Ectodermal cell (in vitro differentiated cells): ENCODE results near the gene ITPR2.
"Not testable (repeated sequence)": the region's sequence is repeated elsewhere in the genome, so short reads cannot be mapped to it uniquely, and the experiment has no call there.

Experiments
- H3K27ac ChIP-seq: 2 replicates; pipeline ENCODE4 v1.7.0; 2013; ENCODE audit warnings: mild to moderate bottlenecking, low read depth, low read length; ENCODE audit not compliant: insufficient read depth, poor library complexity, severe bottlenecking
- H3K27me3 ChIP-seq: 2 replicates; pipeline ENCODE4 v1.7.0; 2013; ENCODE audit warnings: mild to moderate bottlenecking, low read length; ENCODE audit not compliant: insufficient read depth, control insufficient read depth, poor library complexity, severe bottlenecking
- H3K36me3 ChIP-seq: one replicate; pipeline ENCODE4 v1.7.0; 2013; ENCODE audit warnings: low read length; ENCODE audit not compliant: control insufficient read depth, insufficient read depth
- H3K4me1 ChIP-seq: one replicate; pipeline ENCODE4 v1.7.0; 2013; ENCODE audit warnings: low read length; ENCODE audit not compliant: control insufficient read depth, insufficient read depth
- H3K4me3 ChIP-seq: 2 replicates; pipeline ENCODE4 v1.7.0; 2013; ENCODE audit warnings: low read depth, low read length, control low read depth; ENCODE audit not compliant: insufficient read depth
- H3K9me3 ChIP-seq: 2 replicates; pipeline ENCODE4 v1.7.0; 2013; ENCODE audit warnings: mild to moderate bottlenecking, low read length, moderate library complexity; ENCODE audit not compliant: control insufficient read depth
- WGBS, 2 experiments: methylation state at CpG; one replicate each; pipeline ENCODE4 v1.1.7; 2013; ENCODE audit warnings: missing lambda C conversion rate in 2 of 2; 5-methylcytosine and 5-hydroxymethylcytosine counted together

Gene ITPR2

GRCh38 chr12:26868447-26869103, 35.6 kb upstream of the ITPR2 start:
- WGBS, 2 experiments = 85 to 88% methylated on average over 3 of the region's 3 CpGs
- Histone ChIP-seq H3K27me3 (no peaks in the 10 kb centered on the region), H3K4me3 (no peak overlapping the region), H3K27ac (no peak overlapping the region), H3K4me1 (no peaks in the 10 kb centered on the region), H3K36me3 (no peaks in the 10 kb centered on the region), H3K9me3 (no peaks in the 10 kb centered on the region)

DNA sequence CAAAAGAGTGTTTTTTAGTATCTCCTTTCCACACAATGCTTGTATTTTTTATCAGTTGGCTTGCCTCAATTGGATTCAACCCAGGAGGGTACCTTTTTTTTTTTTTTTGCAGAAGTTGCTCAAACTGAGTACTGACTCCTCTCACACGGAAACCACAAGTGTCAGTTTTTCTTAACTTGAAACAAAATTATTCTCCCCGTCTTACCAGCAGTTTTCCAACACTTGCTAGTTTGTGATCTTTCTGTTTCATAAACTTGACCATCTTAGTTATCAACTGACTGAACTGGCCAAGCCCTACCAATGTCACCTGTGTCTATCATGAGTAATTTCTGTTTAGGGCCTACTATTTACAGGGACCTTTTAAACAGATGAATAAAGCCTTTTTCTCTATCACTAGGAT, 34.1 kb upstream of the ITPR2 start:
- H3K4me3 ChIP-seq = no peak overlapping the region
- H3K27me3 ChIP-seq = no peaks in the 10 kb centered on the region
- WGBS, 2 experiments = 87 to 90% methylated on average over 2 of the region's 2 CpGs
- H3K27ac ChIP-seq = no peak overlapping the region
- H3K4me1 ChIP-seq = no peaks in the 10 kb centered on the region
- no peaks in the 10 kb centered on the region for H3K36me3 ChIP-seq
- no peaks in the 10 kb centered on the region for H3K9me3 ChIP-seq

DNA sequence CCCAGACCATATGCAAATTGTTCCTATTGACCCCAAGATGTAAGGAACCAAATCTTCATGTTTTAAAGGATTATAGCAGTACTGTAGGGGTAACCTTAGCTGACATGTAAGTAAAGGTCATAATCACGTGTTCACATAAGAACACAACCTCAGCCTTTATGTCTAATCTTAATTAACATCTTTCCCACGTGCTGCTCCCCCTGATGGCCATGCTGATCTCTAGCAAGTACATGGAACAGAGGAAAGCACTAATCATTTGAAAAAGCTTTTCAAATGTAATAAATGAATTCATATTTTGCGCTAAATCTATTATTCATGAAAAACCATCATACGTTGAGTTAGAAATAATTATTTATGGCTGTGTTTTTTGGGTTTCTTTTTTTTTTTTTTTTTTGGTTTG, 30.5 kb upstream of the ITPR2 start:
- WGBS, 2 experiments = 37 to 75% methylated on average over 2 to 4 of the region's 4 CpGs
- Histone ChIP-seq H3K4me3 (no peak overlapping the region), H3K9me3 (no peaks in the 10 kb centered on the region), H3K4me1 (no peaks in the 10 kb centered on the region), H3K27me3 (no peaks in the 10 kb centered on the region), H3K36me3 (no peaks in the 10 kb centered on the region), H3K27ac (no peak overlapping the region)

- H3K9me3 ChIP-seq, H3K4me1 ChIP-seq, H3K27me3 ChIP-seq, H3K4me3 ChIP-seq, H3K36me3 ChIP-seq, H3K27ac ChIP-seq: not testable (repeated sequence)
- 87 to 98% methylated on average over 3 of the region's 3 CpGs for WGBS, 2 experiments
Measured at GRCh38 chr12:26862787-26863186, 29.8 kb upstream of the ITPR2 start.

- Histone ChIP-seq H3K36me3 (no peaks in the 10 kb centered on the region), H3K4me3 (no peak overlapping the region), H3K4me1 (no peaks in the 10 kb centered on the region), H3K9me3 (no peaks in the 10 kb centered on the region), H3K27ac (no peak overlapping the region), H3K27me3 (no peaks in the 10 kb centered on the region)
- WGBS, 2 experiments = 92% methylated on average over 1 of the region's 1 CpG; no CpG with 5 or more reads in 1 of the 2 experiments
Measured at GRCh38 chr12:26861690-26862089, 28.7 kb upstream of the ITPR2 start.

- Histone ChIP-seq H3K4me1 (no peaks in the 10 kb centered on the region), H3K27ac (no peak overlapping the region), H3K36me3 (no peaks in the 10 kb centered on the region), H3K27me3 (no peaks in the 10 kb centered on the region), H3K9me3 (no peaks in the 10 kb centered on the region), H3K4me3 (no peak overlapping the region)
- WGBS, 2 experiments = 75 to 77% methylated on average over 6 of the region's 6 CpGs
Measured at GRCh38 chr12:26857465-26858176, 24.6 kb upstream of the ITPR2 start.

GRCh38 chr12:26855337-26855736, 22.3 kb upstream of the ITPR2 start:
- H3K27me3 ChIP-seq = no peaks in the 10 kb centered on the region
- no peak overlapping the region for H3K4me3 ChIP-seq
- H3K4me1 ChIP-seq = no peaks in the 10 kb centered on the region
- no peaks in the 10 kb centered on the region for H3K36me3 ChIP-seq
- no peaks in the 10 kb centered on the region for H3K9me3 ChIP-seq
- H3K27ac ChIP-seq = no peak overlapping the region
- WGBS, 2 experiments = 77 to 85% methylated on average over 1 of the region's 1 CpG

GRCh38 chr12:26854031-26854390, 21.0 kb upstream of the ITPR2 start:
- Histone ChIP-seq H3K4me3 (no peak overlapping the region), H3K27ac (no peak overlapping the region), H3K27me3 (no peaks in the 10 kb centered on the region), H3K36me3 (no peaks in the 10 kb centered on the region), H3K9me3 (no peaks in the 10 kb centered on the region), H3K4me1 (no peaks in the 10 kb centered on the region)
- 53 to 80% methylated on average over 1 to 2 of the region's 2 CpGs for WGBS, 2 experiments

- Histone ChIP-seq H3K4me1 (no peaks in the 10 kb centered on the region), H3K27ac (no peak overlapping the region), H3K36me3 (no peaks in the 10 kb centered on the region), H3K27me3 (no peaks in the 10 kb centered on the region), H3K4me3 (no peak overlapping the region), H3K9me3 (no peaks in the 10 kb centered on the region)
- 58 to 63% methylated on average over 12 of the region's 12 CpGs for WGBS, 2 experiments
Measured at GRCh38 chr12:26853303-26854030, 20.5 kb upstream of the ITPR2 start.

- H3K4me1 ChIP-seq = no peaks in the 10 kb centered on the region
- H3K9me3 ChIP-seq = no peaks in the 10 kb centered on the region
- no peak overlapping the region for H3K27ac ChIP-seq
- no peak overlapping the region for H3K4me3 ChIP-seq
- WGBS, 2 experiments = 100% methylated on average over 2 of the region's 2 CpGs; no CpG with 5 or more reads in 1 of the 2 experiments
- H3K36me3 ChIP-seq = no peaks in the 10 kb centered on the region
- H3K27me3 ChIP-seq = no peaks in the 10 kb centered on the region
Measured at GRCh38 chr12:26851031-26851809, 18.2 kb upstream of the ITPR2 start.
